GM21381 (cell line): ENCODE data around the gene ARSB.
"Not testable (repeated sequence)": the region's sequence is repeated elsewhere in the genome, so short reads cannot be mapped to it uniquely, and the experiment has no call there.

Experiments
- ATAC-seq: cut with Tn5 transposase; IDR thresholded peaks from one replicate; pipeline ENCODE4 v1.9.1; 2021; ENCODE audit warnings: mild to moderate bottlenecking, moderate library complexity; ENCODE audit not compliant: unreplicated experiment

Gene ARSB

GRCh38 chr5:78785454-78785853, 199.7 kb downstream of the ARSB start:
- ATAC-seq, result no peak

- ATAC-seq, result no peak
These were observed 201.5 kb downstream of the ARSB start for GRCh38 chr5:78783434-78784130.

- ATAC-seq, result no peak
These were observed 202.4 kb downstream of the ARSB start for GRCh38 chr5:78782728-78783127.

- ATAC-seq, result no peak
These were observed 203.4 kb downstream of the ARSB start for GRCh38 chr5:78781611-78782286.

- ATAC-seq, result no peak
These were observed 205.1 kb downstream of the ARSB start for GRCh38 chr5:78779771-78780616.

GRCh38 chr5:78779262-78779661, 205.8 kb downstream of the ARSB start:
- no peak for ATAC-seq

- ATAC-seq, result no peak
These were observed 206.6 kb downstream of the ARSB start for GRCh38 chr5:78778538-78778937.

- no peak for ATAC-seq
These were observed 207.2 kb downstream of the ARSB start for GRCh38 chr5:78777901-78778300.

- no peak for ATAC-seq
These were observed 208.5 kb downstream of the ARSB start for GRCh38 chr5:78776637-78777036.

- no peak for ATAC-seq
These were observed 211.5 kb downstream of the ARSB start for GRCh38 chr5:78773655-78774054.

- ATAC-seq, result no peak
These were observed 213.6 kb downstream of the ARSB start for GRCh38 chr5:78771260-78772205.

GRCh38 chr5:78768781-78769380, 216.2 kb downstream of the ARSB start:
- no peak for ATAC-seq

- ATAC-seq, result no peak
These were observed 218.7 kb downstream of the ARSB start for GRCh38 chr5:78766412-78766762.

- ATAC-seq, result no peak
These were observed 219.2 kb downstream of the ARSB start for GRCh38 chr5:78765756-78766411.

GRCh38 chr5:78765116-78765515, 220.0 kb downstream of the ARSB start:
- ATAC-seq, result no peak

GRCh38 chr5:78763659-78764189, 221.4 kb downstream of the ARSB start:
- no peak for ATAC-seq

GRCh38 chr5:78762743-78763142, 222.4 kb downstream of the ARSB start:
- ATAC-seq, result not testable (repeated sequence)

- no peak for ATAC-seq
These were observed 223.3 kb downstream of the ARSB start for GRCh38 chr5:78761840-78762239.

- ATAC-seq, result no peak
These were observed 224.3 kb downstream of the ARSB start for GRCh38 chr5:78760770-78761169.
